HG03571 (cell line): ENCODE measurements around the gene RASL10B.
"Not testable (repeated sequence)": the region's sequence is repeated elsewhere in the genome, so short reads cannot be mapped to it uniquely, and the experiment has no call there.

Experiments used
- ATAC-seq: cut with Tn5 transposase; IDR thresholded peaks from one replicate; pipeline ENCODE4 v1.9.1; 2021; ENCODE audit not compliant: unreplicated experiment

The RASL10B gene

GRCh38 chr17:35731239-35731916 lies at the start of gene RASL10B:
Gene RASL10B (plus strand): TSS chr17:35731639. CDS start chr17:35735185, 3,546 bp downstream.
- ATAC-seq = no peak

GRCh38 chr17:35683591-35683990 lies 47.8 kb upstream of the RASL10B start:
- no peak for ATAC-seq

- ATAC-seq = no peak
Observed at GRCh38 chr17:35684055-35684802, 47.2 kb upstream of the RASL10B start.

- ATAC-seq = no peak
Observed at GRCh38 chr17:35692512-35693210, 38.8 kb upstream of the RASL10B start.

- ATAC-seq = no peak
Observed at GRCh38 chr17:35693662-35694061, 37.8 kb upstream of the RASL10B start.

- no peak for ATAC-seq
Observed at GRCh38 chr17:35694906-35695305, 36.5 kb upstream of the RASL10B start.

GRCh38 chr17:35695613-35696012 lies 35.8 kb upstream of the RASL10B start:
- no peak for ATAC-seq

GRCh38 chr17:35698800-35699199 lies 32.6 kb upstream of the RASL10B start:
- ATAC-seq = no peak

- ATAC-seq = no peak
Observed at GRCh38 chr17:35700150-35700549, 31.3 kb upstream of the RASL10B start.

GRCh38 chr17:35701491-35701890 lies 29.9 kb upstream of the RASL10B start:
- ATAC-seq = no peak

GRCh38 chr17:35703308-35703707 lies 28.1 kb upstream of the RASL10B start:
- ATAC-seq = not testable (repeated sequence)

- ATAC-seq = no peak
Observed at GRCh38 chr17:35705230-35705629, 26.2 kb upstream of the RASL10B start.

- no peak for ATAC-seq
Observed at GRCh38 chr17:35705705-35706104, 25.7 kb upstream of the RASL10B start.

GRCh38 chr17:35708149-35708548 lies 23.3 kb upstream of the RASL10B start:
- ATAC-seq = no peak

- ATAC-seq = no peak
Observed at GRCh38 chr17:35708951-35709350, 22.5 kb upstream of the RASL10B start.

GRCh38 chr17:35709874-35710273 lies 21.6 kb upstream of the RASL10B start:
- ATAC-seq = no peak

GRCh38 chr17:35710950-35711349 lies 20.5 kb upstream of the RASL10B start:
- ATAC-seq = no peak

- ATAC-seq = no peak
Observed at GRCh38 chr17:35713069-35713728, 18.2 kb upstream of the RASL10B start.

GRCh38 chr17:35714988-35715387 lies 16.5 kb upstream of the RASL10B start:
- no peak for ATAC-seq

GRCh38 chr17:35715416-35715815 lies 16.0 kb upstream of the RASL10B start:
- ATAC-seq = no peak

GRCh38 chr17:35716173-35716572 lies 15.3 kb upstream of the RASL10B start:
- no peak for ATAC-seq
